NCI-H128 (cell line): ENCODE data around the gene ACVR2B.

ENCODE experiments used
- DNase-seq: peaks from one replicate; lab custom pipeline; 2025; ENCODE audit not compliant: unreplicated experiment; lab: John Stamatoyannopoulos, UW

ACVR2B gene

DNA sequence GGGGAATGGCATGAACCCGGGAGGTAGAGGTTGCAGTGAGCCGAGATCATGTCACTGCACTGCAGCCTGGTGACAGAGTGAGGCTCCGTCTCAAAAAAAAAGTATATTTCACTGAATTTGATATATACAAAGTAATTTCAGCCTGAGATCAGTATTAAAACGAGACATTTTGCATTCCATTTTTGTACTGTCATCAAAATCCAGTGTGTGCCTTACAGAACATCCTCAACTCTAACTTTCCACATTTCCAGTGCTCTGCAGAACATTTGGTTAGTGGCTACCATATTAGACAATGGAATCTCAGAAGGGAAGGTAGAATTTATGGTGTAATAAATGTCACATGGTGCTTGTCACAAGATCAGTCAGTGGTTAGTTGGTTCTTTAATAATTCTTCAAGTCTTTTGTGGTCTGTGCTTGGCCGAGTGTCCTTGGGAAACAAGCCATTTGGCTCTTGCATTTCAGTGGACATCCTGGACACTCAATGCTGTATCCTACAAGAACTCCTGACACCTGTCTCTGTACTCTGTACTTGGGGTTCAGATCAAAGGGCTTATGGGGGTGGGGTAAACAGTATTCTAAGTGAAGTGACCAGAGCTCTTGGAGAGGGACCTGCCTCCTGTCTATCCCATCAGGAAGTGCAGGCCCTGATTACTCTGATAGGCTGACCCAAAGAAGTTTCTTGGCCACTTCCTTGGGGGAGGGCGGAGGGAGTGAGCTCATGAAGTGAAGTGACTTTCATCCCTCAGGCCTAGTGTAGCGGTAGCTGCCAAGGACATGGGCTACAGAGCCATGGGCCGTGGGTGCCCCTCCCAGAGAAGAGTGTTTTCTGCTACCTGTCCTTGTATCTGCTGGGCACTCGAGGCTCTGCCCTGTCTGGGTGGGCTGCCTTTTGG is 3.7 kb downstream of the ACVR2B start:
- no peak for DNase-seq

DNA sequence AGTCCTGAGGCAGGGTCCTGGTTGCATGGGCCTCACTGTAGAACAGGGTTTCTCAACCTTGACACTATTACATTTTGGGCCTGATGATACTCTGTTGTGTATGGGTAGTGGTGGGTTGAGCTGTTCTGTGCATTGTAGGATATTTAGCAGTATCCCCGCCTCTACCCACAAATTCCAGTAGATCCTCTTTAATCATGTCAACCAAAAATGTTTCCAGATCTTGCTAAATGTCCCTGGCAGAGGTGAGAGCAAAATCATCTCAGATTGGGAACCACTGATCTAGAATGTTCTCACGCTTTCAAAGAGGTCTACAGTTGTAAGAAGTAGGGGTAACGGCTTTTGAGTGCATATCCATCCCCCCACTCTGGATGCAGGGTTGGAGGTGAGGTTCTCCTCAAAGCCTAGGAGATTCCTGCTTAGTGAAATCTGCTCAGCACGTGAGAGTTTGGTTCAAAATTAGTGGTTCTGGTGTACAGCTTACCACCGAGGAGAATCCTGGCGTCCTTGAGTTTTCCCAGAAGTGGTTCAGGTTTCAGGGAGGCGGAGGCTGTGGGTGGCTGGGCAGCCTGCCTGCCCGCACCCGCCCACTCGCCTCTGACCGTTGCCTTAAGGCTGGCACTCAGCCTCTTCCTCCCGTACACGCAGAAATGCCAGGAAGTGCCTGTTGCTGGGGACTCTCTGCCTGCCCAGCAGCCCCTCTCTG is 5.3 kb downstream of the ACVR2B start:
- DNase-seq: no peak

DNA sequence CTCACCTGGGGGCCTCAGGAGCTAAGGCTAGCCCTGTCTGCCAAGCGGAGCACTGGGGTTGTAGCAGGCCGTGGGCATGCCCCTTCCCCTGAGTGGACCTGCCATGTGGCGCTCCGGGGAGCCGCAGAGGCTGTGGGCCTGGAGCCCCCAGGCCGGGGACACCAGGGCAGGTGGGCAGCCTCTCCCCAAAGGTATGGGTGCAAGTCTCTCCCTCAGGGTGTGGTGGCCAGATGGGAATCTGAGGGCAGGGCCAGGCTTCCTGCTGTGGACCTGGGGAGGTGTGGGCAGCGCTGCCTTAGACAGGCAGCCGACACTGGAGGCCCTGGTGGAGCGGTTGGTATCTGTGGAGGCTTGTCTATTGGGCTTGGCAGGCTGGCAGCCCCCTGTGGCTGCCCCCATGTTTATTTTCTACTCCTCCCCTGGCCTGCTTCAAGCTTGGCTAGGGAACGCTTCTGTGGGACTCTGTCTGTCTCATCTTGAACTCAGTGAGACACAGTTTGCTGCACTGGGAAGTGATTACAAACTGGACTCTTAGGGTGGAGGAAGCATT is 5.9 kb downstream of the ACVR2B start:
- DNase-seq: no peak

DNA sequence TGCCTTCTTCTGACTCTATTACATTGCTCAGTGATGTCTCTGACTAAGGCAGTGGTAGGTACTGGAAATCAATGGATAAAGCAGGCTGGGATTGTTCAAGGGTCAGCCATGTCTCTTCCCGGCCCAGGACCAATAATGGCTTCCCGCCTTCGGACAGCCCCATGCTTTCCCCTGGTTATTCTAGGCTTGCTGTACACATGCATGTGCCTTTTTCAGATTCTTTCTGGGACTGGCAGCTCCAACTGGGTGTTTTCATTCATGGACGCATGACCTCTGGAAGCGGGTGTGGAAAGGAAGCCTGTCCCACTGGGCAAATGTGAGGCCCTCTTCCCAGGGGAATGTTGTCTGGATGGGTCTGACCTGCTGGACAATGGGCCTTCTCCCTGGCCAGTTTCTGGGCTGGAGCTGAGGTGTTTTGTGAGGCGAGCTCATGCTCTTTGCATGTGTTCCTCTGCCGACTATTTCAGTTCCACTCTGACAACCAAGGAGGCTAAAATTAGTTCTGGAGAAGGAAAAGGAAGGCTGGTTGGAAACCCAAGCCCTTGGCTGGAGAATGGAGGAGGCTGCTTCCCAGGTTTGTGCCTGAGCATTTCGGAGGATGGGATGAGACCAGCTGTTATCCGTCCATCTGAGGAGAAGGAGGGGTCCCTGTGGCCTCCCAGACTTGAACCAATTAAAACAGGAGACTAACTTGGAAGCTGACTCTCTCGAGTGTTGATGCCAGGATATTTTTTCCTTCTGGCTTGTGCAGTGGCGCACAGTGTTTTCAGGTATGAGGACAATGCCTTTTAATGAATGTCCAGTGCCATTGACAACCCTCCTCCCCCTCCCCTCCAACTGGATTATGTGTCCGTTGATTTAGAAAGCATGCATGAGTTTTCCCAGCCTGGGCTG is 6.9 kb downstream of the ACVR2B start:
- no peak for DNase-seq

GRCh38 chr3:38465588-38466154 is 12.0 kb downstream of the ACVR2B start:
- DNase-seq: no peak

DNA sequence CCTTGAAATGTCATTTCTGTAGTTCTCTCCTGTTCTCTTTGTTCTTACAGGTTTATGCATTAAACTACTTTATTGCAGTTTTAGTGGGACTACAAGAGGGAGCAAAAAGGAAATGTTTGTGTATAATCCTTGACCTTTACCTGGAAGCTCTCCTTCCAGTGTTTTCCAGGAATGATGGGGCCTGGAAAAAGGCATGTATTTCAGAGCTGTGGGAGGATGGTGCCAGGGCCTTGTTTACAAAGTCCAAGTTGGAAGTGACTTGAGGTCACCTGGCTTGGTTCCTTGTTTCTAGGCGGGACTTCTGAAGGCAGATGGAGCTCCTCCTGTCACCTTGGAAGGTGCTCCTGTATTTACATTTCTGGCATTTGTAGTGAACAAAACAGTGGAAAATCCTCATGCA is 15.1 kb downstream of the ACVR2B start:
- DNase-seq: no peak

DNA sequence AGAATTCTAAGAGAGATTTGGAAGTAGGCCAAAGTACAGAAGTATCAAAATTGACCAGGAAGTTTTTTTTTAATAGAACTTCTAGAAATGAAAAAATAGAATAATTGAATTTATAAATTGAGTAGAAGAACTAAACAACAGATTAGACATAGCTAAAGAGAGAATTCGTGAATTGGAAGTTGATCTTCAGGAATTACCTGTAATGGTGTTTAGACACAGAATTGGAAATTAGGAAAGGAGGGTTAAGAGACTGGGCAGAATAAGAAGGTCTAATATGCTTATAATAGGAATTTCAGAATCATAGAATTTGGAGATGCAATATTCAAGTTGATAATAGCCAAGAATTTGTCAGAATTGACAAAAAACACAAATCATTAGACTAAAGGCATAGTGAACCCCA is 16.2 kb downstream of the ACVR2B start:
- DNase-seq: no peak

GRCh38 chr3:38471260-38471857 is 17.7 kb downstream of the ACVR2B start:
- DNase-seq: no peak

GRCh38 chr3:38472342-38472741 is 18.7 kb downstream of the ACVR2B start:
- no peak for DNase-seq

DNA sequence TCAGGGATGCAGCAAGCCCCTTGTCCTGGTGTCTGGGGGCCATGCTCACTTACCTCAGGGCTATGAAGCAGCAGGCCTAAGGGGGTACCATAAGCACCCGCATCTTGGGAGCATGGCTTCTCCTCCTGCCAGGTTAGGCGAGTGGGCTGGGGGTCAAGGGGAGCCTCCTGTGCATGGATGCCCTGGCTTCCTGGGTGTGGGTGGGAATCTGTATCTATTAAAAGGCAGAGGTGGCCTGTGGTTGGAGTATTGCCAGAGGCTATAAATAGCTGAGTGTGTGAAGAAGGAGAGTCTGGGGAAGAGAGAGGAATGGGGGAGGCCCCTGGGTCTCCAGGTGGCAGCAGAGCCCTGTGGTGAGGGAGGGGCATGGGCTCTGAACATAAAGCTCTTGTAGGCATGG is 19.5 kb downstream of the ACVR2B start:
- no peak for DNase-seq

DNA sequence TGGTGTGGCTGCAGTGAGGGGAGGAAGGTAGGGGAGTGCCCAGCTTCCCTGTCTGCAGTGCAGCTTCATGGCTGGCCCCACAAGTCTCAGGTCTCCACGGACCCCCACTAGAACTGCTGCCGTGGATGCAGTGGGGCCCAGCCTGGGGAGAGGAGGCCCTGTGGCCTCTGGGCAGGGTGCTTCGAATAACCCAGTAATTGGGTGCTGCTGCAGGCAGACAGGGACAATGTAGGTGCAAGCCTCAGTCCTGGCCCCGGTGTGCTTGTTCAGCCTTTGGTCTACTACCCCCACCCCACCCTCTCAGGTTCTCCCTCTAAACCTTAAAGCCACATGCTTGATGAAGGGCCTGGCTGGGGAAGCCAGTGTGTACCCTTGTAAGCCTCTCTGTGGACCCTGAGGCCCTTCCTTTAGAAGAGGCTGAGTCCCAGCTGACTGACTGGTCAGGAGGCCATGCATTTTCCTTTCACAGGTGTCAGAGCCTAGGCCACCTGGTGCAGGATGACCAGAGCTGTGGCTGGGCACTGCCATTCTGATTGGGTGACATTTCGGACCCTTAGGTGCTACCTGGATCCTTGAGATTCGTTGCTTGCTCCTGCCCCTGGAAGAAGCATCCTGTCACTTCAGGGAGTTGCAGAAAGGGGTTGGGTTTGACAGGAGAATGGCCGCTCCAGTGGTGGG is 21.4 kb downstream of the ACVR2B start:
- DNase-seq: no peak

- DNase-seq: no peak
These were observed 22.0 kb downstream of the ACVR2B start for GRCh38 chr3:38475716-38476115.

DNA sequence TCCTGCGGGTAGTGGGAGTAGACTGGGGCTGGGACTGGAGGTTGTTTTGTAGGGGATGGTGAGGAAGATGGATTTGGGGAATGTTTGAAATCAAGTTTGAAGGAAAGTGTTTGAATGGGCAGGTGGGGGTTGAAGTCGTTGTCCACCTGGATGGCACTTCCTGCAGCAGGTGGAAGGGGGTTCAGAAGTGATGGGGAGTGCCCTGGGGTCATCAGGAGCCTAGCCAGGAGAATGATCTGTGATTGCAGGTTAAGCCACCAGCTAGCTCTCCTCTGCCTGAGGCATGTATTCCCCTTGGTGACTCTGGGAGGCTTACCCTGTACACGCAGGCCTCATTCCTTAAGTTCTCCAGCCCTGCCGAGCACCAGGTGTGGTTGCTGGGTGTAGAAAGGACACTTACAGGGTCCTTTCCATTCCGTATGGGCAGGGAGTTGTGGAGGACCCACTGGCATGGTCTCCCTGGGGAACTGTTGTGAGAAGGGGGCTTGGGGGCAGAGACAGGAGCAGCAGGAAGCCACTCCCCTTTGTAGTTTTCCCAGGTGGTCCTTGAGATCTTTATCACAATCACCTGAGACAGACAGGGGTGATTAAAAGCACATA is 22.6 kb downstream of the ACVR2B start:
- no peak for DNase-seq

- no peak for DNase-seq
These were observed 23.5 kb downstream of the ACVR2B start for GRCh38 chr3:38477057-38477820.

DNA sequence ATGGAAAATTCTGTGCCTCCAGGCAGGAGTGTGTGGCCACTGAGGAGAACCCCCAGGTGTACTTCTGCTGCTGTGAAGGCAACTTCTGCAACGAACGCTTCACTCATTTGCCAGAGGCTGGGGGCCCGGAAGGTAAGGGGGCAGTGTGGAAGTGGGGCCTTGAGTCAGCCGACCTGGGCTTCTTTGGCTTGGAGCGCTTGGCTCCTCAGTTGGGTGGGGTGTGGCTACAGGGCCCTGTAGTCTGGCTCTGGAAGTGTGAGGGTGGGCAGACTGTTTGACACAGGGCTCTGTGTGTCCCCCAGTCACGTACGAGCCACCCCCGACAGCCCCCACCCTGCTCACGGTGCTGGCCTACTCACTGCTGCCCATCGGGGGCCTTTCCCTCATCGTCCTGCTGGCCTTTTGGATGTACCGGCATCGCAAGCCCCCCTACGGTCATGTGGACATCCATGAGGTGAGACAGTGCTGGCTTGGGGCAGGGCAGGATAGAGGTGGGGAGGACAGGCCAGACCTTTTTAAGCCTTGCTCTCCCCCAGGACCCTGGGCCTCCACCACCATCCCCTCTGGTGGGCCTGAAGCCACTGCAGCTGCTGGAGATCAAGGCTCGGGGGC is 24.3 kb downstream of the ACVR2B start:
- no peak for DNase-seq

- no peak for DNase-seq
These were observed 25.2 kb downstream of the ACVR2B start for GRCh38 chr3:38478901-38479300.

GRCh38 chr3:38479431-38480092 is 25.9 kb downstream of the ACVR2B start:
- no peak for DNase-seq

- DNase-seq: no peak
These were observed 26.4 kb downstream of the ACVR2B start for GRCh38 chr3:38480093-38480445.
